ENCODE results near the gene SIVA1. TPM values are rescaled to one million over a fixed set of nuclear protein-coding genes. Genes with fewer than 3 reads are reported as not detected.

The SIVA1 gene
- total and polyA plus RNA-seq, 2 of the 4 experiments (the other 2 are of a cell fraction) = 166 to 184 TPM

DNA sequence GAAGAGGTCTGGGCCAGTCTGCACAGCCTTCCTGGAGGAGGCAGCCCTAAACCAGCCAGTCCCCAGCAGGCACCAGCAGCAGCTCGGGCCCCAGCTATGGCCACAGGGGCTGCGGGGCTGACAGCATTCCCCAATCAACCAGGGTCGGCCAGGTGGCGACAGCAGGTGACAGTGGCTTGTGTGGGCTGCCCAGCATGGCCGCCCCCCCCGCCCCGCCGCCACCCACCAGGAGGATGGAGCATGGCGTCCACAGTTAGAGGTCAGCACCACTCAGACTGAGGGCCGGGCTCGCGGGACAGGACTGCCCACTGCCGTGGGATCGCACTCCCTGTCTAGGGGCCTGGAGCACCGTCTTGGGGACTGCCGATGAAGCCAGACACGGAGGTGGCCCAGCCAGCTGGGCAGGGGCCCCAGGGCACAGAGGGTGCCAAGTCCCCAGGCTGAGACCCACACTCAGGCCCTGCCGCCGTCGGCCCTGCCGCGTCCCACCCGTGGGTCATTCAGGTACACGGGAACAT is 27.6 kb downstream of the SIVA1 start:
- H4K20me1 ChIP-seq (ENCODE audit: insufficient read depth, low read length) = peaks cover 63% of the 10 kb centered on the region
- intact Hi-C loops (cut with micrococcal nuclease) (no loop called here), in situ Hi-C loops (cut with MboI; ENCODE audit: low sequenced_read_pairs) (no loop called here), dilution Hi-C loops (cut with HindIII; ENCODE audit: low sequenced_read_pairs, unreplicated experiment) (no loop called here)
- TF ChIP-seq RAD21 (IDR thresholded peaks at IDR 0.05; ENCODE audit: low read length) = no peak
- no peak for TF ChIP-seq MAZ (IDR thresholded peaks at IDR 0.05; ENCODE audit: borderline replicate concordance, low read depth, low read length)
- TF ChIP-seq FOS (IDR thresholded peaks at IDR 0.05; ENCODE audit: low read depth, low read length) = no peak
- no peak for TF ChIP-seq SMC3 (IDR thresholded peaks at IDR 0.05; ENCODE audit: low read depth, low read length)
- TF ChIP-seq NFE2L2 (IDR thresholded peaks at IDR 0.05; ENCODE audit: low read depth, low read length) = no peak
- H3K14ac ChIP-seq (replicated peaks; ENCODE audit: low read depth, low read length) = no peak overlapping the region
- H3K4me3 ChIP-seq (ENCODE audit: insufficient read depth, low read depth, low read length) = no peak overlapping the region
- no peak overlapping the region for H4K8ac ChIP-seq (ENCODE audit: low read depth in 2 of 2, low read length in 2 of 2)
- H3K36me3 ChIP-seq (ENCODE audit: control insufficient read depth, insufficient read depth, low read length) = peaks cover 33% of the 10 kb centered on the region
- H3K4ac ChIP-seq (ENCODE audit: low read depth, low read length) = no peak overlapping the region
- POLR2A ChIA-PET (ENCODE audit: unreplicated experiment) = no interaction called here
- H2BK5ac ChIP-seq (ENCODE audit: low read depth, low read length, poor library complexity, severe bottlenecking) = no peak overlapping the region
- DNase-seq (no peak), ATAC-seq (ENCODE audit: low read depth) (no peak)
- no peak overlapping the region for H3K56ac ChIP-seq (ENCODE audit: extremely low read depth, insufficient read depth, low read length)
- no peak overlapping the region for H2BK120ac ChIP-seq (ENCODE audit: low read depth, low read length)
- H2AK5ac ChIP-seq (ENCODE audit: low read depth, low read length) = no peak overlapping the region
- CTCF ChIA-PET = interaction anchor here (2.4 kb wide), 1 partner anchor 12 kb away, joined by 6 read pairs; no protein-coding TSS in a partner anchor
- no peak overlapping the region for H4K91ac ChIP-seq (ENCODE audit: insufficient read depth, low read depth, low read length)
- WGBS, 2 experiments (ENCODE audit: extremely low coverage in 2 of 2, insufficient read length in 1 of 2) = 91% methylated on average over 17 of the region's 24 CpGs; no CpG with 5 or more reads in 1 of the 2 experiments
- no peaks in the 10 kb centered on the region for H3K4me1 ChIP-seq (ENCODE audit: control insufficient read depth, insufficient read depth, low read length)
- no peak overlapping the region for H3K4me2 ChIP-seq (ENCODE audit: low read depth, low read length)
- H2BK20ac ChIP-seq (ENCODE audit: low read depth, low read length) = no peak overlapping the region
- H3K9me3 ChIP-seq (ENCODE audit: control insufficient read depth, insufficient read depth, low read length) = no peaks in the 10 kb centered on the region
- no peaks in the 10 kb centered on the region for H3K9me1 ChIP-seq (ENCODE audit: insufficient read depth, low read length)
- H2AFZ ChIP-seq (replicated peaks; ENCODE audit: low read length, poor library complexity) = no peak overlapping the region
- no peak overlapping the region for H3K27ac ChIP-seq (ENCODE audit: insufficient read depth, low read length)
- no peak overlapping the region for H2BK15ac ChIP-seq (ENCODE audit: low read depth, low read length)
- no peaks in the 10 kb centered on the region for H3K27me3 ChIP-seq (ENCODE audit: control insufficient read depth, insufficient read depth, low read length)
- no peak overlapping the region for H2AK9ac ChIP-seq (replicated peaks; ENCODE audit: low read depth, low read length, poor library complexity)
- no TSS peak for BruUV-seq (replicated peaks)
- H3K9ac ChIP-seq (ENCODE audit: low read depth, low read length) = no peak overlapping the region
- no peak overlapping the region for H4K5ac ChIP-seq (ENCODE audit: low read depth, low read length)
- H3K18ac ChIP-seq (ENCODE audit: low read depth, low read length) = no peak overlapping the region
- H3K79me1 ChIP-seq (ENCODE audit: low read depth in 1 of 2, low read length in 2 of 2) = peaks cover 13 to 43% of the 10 kb centered on the region in 2 experiments
- no peak overlapping the region for H3K23ac ChIP-seq (ENCODE audit: low read depth, low read length)
